ENCODE data around the gene CSTPP1.
"Not testable (repeated sequence)": the region's sequence is repeated elsewhere in the genome, so short reads cannot be mapped to it uniquely, and the experiment has no call there.

Gene CSTPP1

DNA sequence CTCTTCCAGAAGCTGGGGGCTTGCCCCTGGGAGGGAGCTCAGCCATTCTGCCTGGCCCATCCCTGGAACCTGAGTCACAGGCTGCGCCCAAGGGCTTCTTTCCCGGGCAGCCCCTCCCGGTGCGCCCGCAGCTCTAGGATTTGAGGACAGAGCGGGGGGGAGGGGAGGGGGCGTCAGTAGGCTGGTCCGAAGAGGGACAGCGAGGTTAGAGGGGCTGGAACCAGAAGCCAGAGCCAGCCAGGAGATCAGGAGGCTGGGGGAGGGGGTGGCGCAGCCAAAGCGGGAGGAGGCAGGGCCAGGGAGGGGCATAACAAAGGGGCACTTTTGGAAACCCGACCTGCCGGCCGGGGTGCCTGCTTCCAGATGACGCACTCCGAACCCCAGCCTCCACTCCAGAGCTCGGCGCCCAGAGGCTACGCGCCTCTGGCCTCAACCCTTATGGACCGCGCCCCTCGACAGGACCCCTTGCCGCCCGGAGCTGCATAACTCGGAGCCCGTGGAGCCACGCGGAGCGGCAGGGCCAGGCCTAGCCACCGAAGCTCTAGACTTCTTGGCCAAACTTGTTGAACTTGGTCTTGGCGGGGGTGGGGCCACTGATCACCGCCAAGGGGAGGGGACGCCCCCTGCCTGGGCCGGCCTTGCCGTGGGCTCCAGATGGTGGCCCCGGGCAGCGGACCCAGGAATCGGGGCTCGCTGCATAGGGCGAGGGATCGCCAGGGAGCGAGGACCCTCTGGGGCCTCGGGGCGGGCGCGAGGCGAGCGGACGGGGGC lies 248.9 kb downstream of the CSTPP1 start:
- no peak for DNase-seq

- peak; percentile 64 for DNase-seq
Measured at GRCh38 chr11:47186076-47186699, 249.6 kb downstream of the CSTPP1 start, which contains the start of gene PACSIN3. TSS of gene PACSIN3 (minus strand) at chr11:47186434. CDS start at chr11:47182727, 3,707 bp downstream.

DNA sequence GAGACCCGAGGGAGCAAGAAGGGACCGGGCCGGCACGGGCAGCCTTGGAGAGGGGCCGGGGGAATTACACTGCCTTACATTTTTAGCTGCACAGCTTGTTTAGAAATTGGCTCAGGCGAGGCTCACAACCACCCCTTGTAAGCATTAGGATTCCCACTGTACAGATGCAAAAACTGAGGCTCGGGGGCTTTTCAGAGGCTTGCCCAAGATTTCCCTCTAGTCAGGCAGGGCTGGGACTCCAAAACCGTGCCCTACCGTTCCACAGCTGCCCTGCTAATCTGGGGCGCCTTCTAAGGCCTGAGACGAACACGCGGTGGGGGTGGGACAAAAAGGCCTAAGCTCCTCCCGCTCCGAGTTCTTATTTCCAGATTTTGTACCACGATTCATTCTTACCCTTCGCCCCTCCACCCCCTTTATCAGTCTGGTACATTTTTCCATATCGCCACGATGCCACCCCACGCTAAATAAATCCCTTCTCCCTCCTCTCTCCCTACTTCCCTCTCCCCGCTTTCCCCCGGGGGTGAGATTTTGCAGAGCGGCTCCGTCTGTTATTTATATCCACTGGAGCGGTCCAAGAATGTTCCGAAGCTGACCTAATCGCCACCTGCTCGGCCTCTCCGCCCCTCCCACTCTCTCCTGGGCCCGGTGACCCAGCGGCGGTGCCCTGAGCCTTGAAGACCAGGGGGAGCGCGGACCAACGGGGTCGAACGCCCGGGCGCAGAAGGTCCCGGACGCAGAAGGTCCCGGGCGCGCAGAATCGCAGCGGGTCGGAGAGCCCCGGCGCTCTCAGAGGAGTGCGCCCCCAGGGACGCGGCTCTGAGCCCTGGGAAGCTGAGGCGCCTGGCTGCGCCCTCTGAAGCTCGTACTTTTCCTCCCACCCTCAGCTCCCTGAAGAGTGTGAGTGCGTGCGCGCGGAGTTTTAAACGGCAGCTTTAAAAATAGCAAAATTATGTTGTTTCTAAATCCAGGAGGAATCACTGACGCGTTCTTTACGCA lies 250.4 kb downstream of the CSTPP1 start:
- peak; percentile 70 for DNase-seq

GRCh38 chr11:47187723-47188122 lies 251.2 kb downstream of the CSTPP1 start:
- no peak for DNase-seq

GRCh38 chr11:47188259-47188658 lies 251.7 kb downstream of the CSTPP1 start:
- DNase-seq: no peak

DNA sequence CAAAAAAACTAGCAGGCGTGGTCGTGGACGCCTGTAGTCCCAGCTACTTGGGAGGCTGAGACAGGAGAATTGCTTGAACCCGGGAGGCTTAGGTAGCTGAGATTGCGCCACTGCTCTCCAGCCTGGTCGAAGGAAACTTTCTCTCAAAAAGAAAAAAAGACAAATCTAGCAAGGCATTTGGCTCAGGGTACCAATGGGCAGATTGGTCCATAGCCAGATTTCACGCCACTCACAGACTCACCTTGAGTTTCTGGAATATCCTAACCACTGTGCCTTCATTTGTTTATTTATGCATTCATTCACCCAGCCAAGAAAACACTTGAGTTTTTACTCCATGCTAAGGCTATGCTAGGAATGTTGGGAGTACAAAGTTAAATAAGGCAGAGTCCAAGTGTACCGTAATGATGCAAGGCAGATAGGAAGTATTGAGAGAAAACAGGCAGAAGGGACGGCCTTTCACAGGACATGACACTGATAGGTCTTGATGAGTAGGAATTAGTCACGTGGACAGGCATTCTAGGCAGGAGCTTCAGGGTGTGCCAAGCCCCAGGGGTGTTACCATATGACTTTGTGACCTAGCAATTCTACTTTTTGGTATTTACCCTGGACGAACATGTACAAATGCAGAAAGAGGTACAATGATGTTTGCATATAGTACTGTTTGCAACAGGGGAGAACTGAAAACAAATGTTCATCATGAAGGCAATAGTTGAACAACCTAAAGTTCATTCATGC lies 252.7 kb downstream of the CSTPP1 start:
- no peak for DNase-seq

- not testable (repeated sequence) for DNase-seq
Measured at GRCh38 chr11:47191137-47191536, 254.6 kb downstream of the CSTPP1 start.

- no peak for DNase-seq
Measured at GRCh38 chr11:47192111-47192510, 255.6 kb downstream of the CSTPP1 start.

DNA sequence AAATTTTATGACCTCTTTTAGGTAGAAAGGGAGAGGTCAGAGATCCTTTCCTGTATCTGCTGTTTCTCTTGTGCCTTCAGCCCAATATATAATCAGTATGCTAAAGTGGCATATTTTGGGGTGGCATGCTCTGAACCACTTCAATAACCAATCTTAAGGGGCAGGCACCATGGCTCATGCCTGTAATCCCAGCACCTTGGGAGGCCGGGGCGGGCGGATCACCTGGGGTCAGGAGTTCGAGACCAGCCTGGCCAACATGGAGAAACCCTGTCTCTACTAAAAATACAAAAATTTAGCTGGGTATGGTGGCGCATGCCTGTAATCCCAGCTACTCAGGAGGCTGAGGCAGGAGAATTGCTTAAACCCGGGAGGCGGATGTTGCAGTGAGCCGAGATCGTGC lies 261.6 kb downstream of the CSTPP1 start:
- not testable (repeated sequence) for DNase-seq

- no peak for DNase-seq
Measured at GRCh38 chr11:47201015-47201414, 264.5 kb downstream of the CSTPP1 start.

GRCh38 chr11:47202576-47202975 lies 266.0 kb downstream of the CSTPP1 start:
- no peak for DNase-seq

DNA sequence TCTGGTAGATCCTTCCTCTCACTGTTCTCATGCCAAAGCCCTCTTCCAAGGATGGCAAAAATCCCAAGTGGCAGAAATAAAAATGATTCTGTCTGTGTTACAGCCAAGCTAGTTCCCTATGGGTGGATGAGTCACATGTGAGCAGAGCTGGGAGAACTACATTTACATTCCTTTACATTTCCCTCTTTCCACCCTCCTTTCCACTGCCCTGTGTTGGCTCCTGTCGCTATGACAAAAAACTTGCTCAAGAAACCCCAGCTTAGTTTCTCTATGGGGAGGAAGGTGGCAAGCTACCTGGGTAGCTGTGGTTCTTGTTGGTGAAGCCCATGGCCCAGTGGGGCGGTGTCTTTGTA lies 268.1 kb downstream of the CSTPP1 start:
- DNase-seq: no peak

- DNase-seq: not testable (repeated sequence)
Measured at GRCh38 chr11:47206577-47206976, 270.0 kb downstream of the CSTPP1 start.

- DNase-seq: no peak
Measured at GRCh38 chr11:47207459-47207858, 270.9 kb downstream of the CSTPP1 start.

DNA sequence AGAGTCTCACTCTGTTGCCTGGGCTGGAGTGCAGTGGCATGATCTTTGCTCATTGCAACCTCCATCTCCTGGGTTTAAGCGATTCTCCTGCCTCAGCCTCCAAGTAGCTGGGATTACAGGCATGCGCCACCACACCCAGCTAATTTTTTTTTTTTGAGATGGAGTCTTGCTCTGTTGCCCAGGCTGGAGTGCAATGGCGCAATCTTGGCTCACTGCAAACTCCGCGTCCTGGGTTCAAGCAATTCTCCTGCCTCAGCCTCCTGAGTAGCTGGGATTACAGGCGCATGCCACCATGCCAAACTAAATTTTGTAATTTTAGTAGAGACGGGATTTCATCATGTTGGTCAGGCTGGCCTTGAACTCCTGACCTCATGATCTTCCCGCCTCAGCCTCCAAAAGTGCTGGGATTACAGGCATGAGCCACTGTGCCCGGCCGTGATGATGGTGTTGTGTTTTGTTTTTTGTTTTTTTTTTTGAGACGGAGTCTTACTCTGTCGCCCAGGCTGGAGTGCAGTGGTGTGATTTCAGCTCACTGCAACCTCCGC lies 271.5 kb downstream of the CSTPP1 start:
- DNase-seq: not testable (repeated sequence)

- no peak for DNase-seq
Measured at GRCh38 chr11:47208628-47209027, 272.1 kb downstream of the CSTPP1 start.
